ENCODE results near the gene PGAM2. TPM values are rescaled to one million over a fixed set of nuclear protein-coding genes. Genes with fewer than 3 reads are reported as not detected.
A peak's percentile ranks its signal among the peaks of the same experiment; 100 is the strongest.

PGAM2 gene
- 618 TPM for total RNA-seq

- Histone ChIP-seq H3K4me1 (ENCODE audit: control insufficient read depth in 3 of 3, insufficient read depth in 3 of 3, low read length in 3 of 3) (peaks cover 51 to 74% (median 69%) of the 10 kb centered on the region in 3 donors), H3K27me3 (ENCODE audit: control insufficient read depth in 3 of 3, insufficient read depth in 3 of 3, low read length in 3 of 3) (no peaks in the 10 kb centered on the region), H3K4me3 (ENCODE audit: low read length in 3 of 3) (peak within 1 kb of the TSS; percentile 75 to 98 (median 98)), H3K36me3 (ENCODE audit: control insufficient read depth in 3 of 3, insufficient read depth in 3 of 3, low read length in 3 of 3) (peaks cover 19 to 28% (median 21%) of the 10 kb centered on the region in 3 donors), H3K27ac (ENCODE audit: low read depth, low read length) (peak within 1 kb of the TSS; percentile 85), H3K9ac (ENCODE audit: low read depth in 1 of 3, low read length in 3 of 3) (peak within 1 kb of the TSS; percentile 83 to 98 (median 85)), H3K9me3 (ENCODE audit: control insufficient read depth in 3 of 3, low read length in 3 of 3) (no peaks in the 10 kb centered on the region)
Observed at GRCh38 chr7:44065431-44066110, at the start of gene PGAM2. TSS of gene PGAM2 (minus strand) at chr7:44065567. CDS start at chr7:44065529, 38 bp downstream.

GRCh38 chr7:44114586-44115310 is 49.4 kb upstream of the PGAM2 start:
- no peak overlapping the region for H3K27ac ChIP-seq (ENCODE audit: low read depth, low read length)
- peaks cover 19 to 40% (median 28%) of the 10 kb centered on the region in 3 donors for H3K4me1 ChIP-seq (ENCODE audit: control insufficient read depth in 3 of 3, insufficient read depth in 3 of 3, low read length in 3 of 3)
- H3K9ac ChIP-seq (ENCODE audit: low read depth in 1 of 3, low read length in 3 of 3), result peak overlapping the region in 1 of 3 donors; percentile 25
- H3K27me3 ChIP-seq (ENCODE audit: control insufficient read depth in 3 of 3, insufficient read depth in 3 of 3, low read length in 3 of 3), result peaks cover 0 to 11% (median 3%) of the 10 kb centered on the region in 3 donors
- H3K9me3 ChIP-seq (ENCODE audit: control insufficient read depth in 3 of 3, low read length in 3 of 3), result no peaks in the 10 kb centered on the region
- H3K36me3 ChIP-seq (ENCODE audit: control insufficient read depth in 3 of 3, insufficient read depth in 3 of 3, low read length in 3 of 3), result peaks cover 25 to 31% (median 30%) of the 10 kb centered on the region in 3 donors
- H3K4me3 ChIP-seq (ENCODE audit: low read length in 3 of 3), result no peak overlapping the region

- Histone ChIP-seq H3K4me1 (ENCODE audit: control insufficient read depth in 3 of 3, insufficient read depth in 3 of 3, low read length in 3 of 3) (peaks cover 14 to 31% (median 20%) of the 10 kb centered on the region in 3 donors), H3K9me3 (ENCODE audit: control insufficient read depth in 3 of 3, low read length in 3 of 3) (no peaks in the 10 kb centered on the region), H3K36me3 (ENCODE audit: control insufficient read depth in 3 of 3, insufficient read depth in 3 of 3, low read length in 3 of 3) (peaks cover 20 to 25% (median 25%) of the 10 kb centered on the region in 3 donors), H3K27me3 (ENCODE audit: control insufficient read depth in 3 of 3, insufficient read depth in 3 of 3, low read length in 3 of 3) (peaks cover 0 to 11% (median 3%) of the 10 kb centered on the region in 3 donors), H3K27ac (ENCODE audit: low read depth, low read length) (no peak overlapping the region), H3K9ac (ENCODE audit: low read depth in 1 of 3, low read length in 3 of 3) (no peak overlapping the region), H3K4me3 (ENCODE audit: low read length in 3 of 3) (no peak overlapping the region)
Observed at GRCh38 chr7:44113764-44114354, 48.5 kb upstream of the PGAM2 start.

- peaks cover 14 to 31% (median 20%) of the 10 kb centered on the region in 3 donors for H3K4me1 ChIP-seq (ENCODE audit: control insufficient read depth in 3 of 3, insufficient read depth in 3 of 3, low read length in 3 of 3)
Observed at GRCh38 chr7:44112997-44113763, 47.8 kb upstream of the PGAM2 start.

GRCh38 chr7:44112231-44112996 is 47.0 kb upstream of the PGAM2 start:
- Histone ChIP-seq H3K9ac (ENCODE audit: low read depth in 1 of 3, low read length in 3 of 3) (peak overlapping the region in 1 of 3 donors; percentile 16), H3K27ac (ENCODE audit: low read depth, low read length) (no peak overlapping the region), H3K27me3 (ENCODE audit: control insufficient read depth in 3 of 3, insufficient read depth in 3 of 3, low read length in 3 of 3) (peaks cover 0 to 11% (median 3%) of the 10 kb centered on the region in 3 donors), H3K4me1 (ENCODE audit: control insufficient read depth in 3 of 3, insufficient read depth in 3 of 3, low read length in 3 of 3) (peaks cover 14 to 31% (median 20%) of the 10 kb centered on the region in 3 donors), H3K4me3 (ENCODE audit: low read length in 3 of 3) (no peak overlapping the region), H3K36me3 (ENCODE audit: control insufficient read depth in 3 of 3, insufficient read depth in 3 of 3, low read length in 3 of 3) (peaks cover 15 to 21% (median 20%) of the 10 kb centered on the region in 3 donors), H3K9me3 (ENCODE audit: control insufficient read depth in 3 of 3, low read length in 3 of 3) (no peaks in the 10 kb centered on the region)

More at GRCh38 chr7:44112997-44113763, 47.8 kb upstream of the PGAM2 start:
- no peak overlapping the region for H3K4me3 ChIP-seq (ENCODE audit: low read length in 3 of 3)
- peaks cover 0 to 11% (median 3%) of the 10 kb centered on the region in 3 donors for H3K27me3 ChIP-seq (ENCODE audit: control insufficient read depth in 3 of 3, insufficient read depth in 3 of 3, low read length in 3 of 3)
- H3K9ac ChIP-seq (ENCODE audit: low read depth in 1 of 3, low read length in 3 of 3), result no peak overlapping the region
- no peak overlapping the region for H3K27ac ChIP-seq (ENCODE audit: low read depth, low read length)
- H3K36me3 ChIP-seq (ENCODE audit: control insufficient read depth in 3 of 3, insufficient read depth in 3 of 3, low read length in 3 of 3), result peaks cover 20 to 25% (median 24%) of the 10 kb centered on the region in 3 donors
- no peaks in the 10 kb centered on the region for H3K9me3 ChIP-seq (ENCODE audit: control insufficient read depth in 3 of 3, low read length in 3 of 3)

- Histone ChIP-seq H3K27me3 (ENCODE audit: control insufficient read depth in 3 of 3, insufficient read depth in 3 of 3, low read length in 3 of 3) (peaks cover 0 to 11% (median 3%) of the 10 kb centered on the region in 3 donors), H3K36me3 (ENCODE audit: control insufficient read depth in 3 of 3, insufficient read depth in 3 of 3, low read length in 3 of 3) (peaks cover 9 to 14% (median 14%) of the 10 kb centered on the region in 3 donors), H3K4me1 (ENCODE audit: control insufficient read depth in 3 of 3, insufficient read depth in 3 of 3, low read length in 3 of 3) (peaks cover 14 to 31% (median 20%) of the 10 kb centered on the region in 3 donors), H3K27ac (ENCODE audit: low read depth, low read length) (no peak overlapping the region), H3K4me3 (ENCODE audit: low read length in 3 of 3) (no peak overlapping the region), H3K9me3 (ENCODE audit: control insufficient read depth in 3 of 3, low read length in 3 of 3) (no peaks in the 10 kb centered on the region), H3K9ac (ENCODE audit: low read depth in 1 of 3, low read length in 3 of 3) (no peak overlapping the region)
Observed at GRCh38 chr7:44111761-44112160, 46.4 kb upstream of the PGAM2 start.

GRCh38 chr7:44110719-44111635 is 45.6 kb upstream of the PGAM2 start:
- H3K4me3 ChIP-seq (ENCODE audit: low read length in 3 of 3), result no peak overlapping the region
- H3K27ac ChIP-seq (ENCODE audit: low read depth, low read length), result no peak overlapping the region
- H3K36me3 ChIP-seq (ENCODE audit: control insufficient read depth in 3 of 3, insufficient read depth in 3 of 3, low read length in 3 of 3), result peaks cover 3 to 14% (median 8%) of the 10 kb centered on the region in 3 donors
- peaks cover 0 to 15% (median 3%) of the 10 kb centered on the region in 3 donors for H3K27me3 ChIP-seq (ENCODE audit: control insufficient read depth in 3 of 3, insufficient read depth in 3 of 3, low read length in 3 of 3)
- peaks cover 14 to 35% (median 21%) of the 10 kb centered on the region in 3 donors for H3K4me1 ChIP-seq (ENCODE audit: control insufficient read depth in 3 of 3, insufficient read depth in 3 of 3, low read length in 3 of 3)
- H3K9me3 ChIP-seq (ENCODE audit: control insufficient read depth in 3 of 3, low read length in 3 of 3), result no peaks in the 10 kb centered on the region
- H3K9ac ChIP-seq (ENCODE audit: low read depth in 1 of 3, low read length in 3 of 3), result no peak overlapping the region

- Histone ChIP-seq H3K4me1 (ENCODE audit: control insufficient read depth in 3 of 3, insufficient read depth in 3 of 3, low read length in 3 of 3) (peaks cover 16 to 36% (median 24%) of the 10 kb centered on the region in 3 donors), H3K36me3 (ENCODE audit: control insufficient read depth in 3 of 3, insufficient read depth in 3 of 3, low read length in 3 of 3) (peaks cover 3 to 7% (median 6%) of the 10 kb centered on the region in 3 donors), H3K9me3 (ENCODE audit: control insufficient read depth in 3 of 3, low read length in 3 of 3) (no peaks in the 10 kb centered on the region), H3K27ac (ENCODE audit: low read depth, low read length) (no peak overlapping the region), H3K27me3 (ENCODE audit: control insufficient read depth in 3 of 3, insufficient read depth in 3 of 3, low read length in 3 of 3) (peaks cover 7 to 24% (median 8%) of the 10 kb centered on the region in 3 donors), H3K9ac (ENCODE audit: low read depth in 1 of 3, low read length in 3 of 3) (no peak overlapping the region), H3K4me3 (ENCODE audit: low read length in 3 of 3) (no peak overlapping the region)
Observed at GRCh38 chr7:44109991-44110390, 44.6 kb upstream of the PGAM2 start.
